ENCODE results near the gene ZNF664.

Gene ZNF664

DNA sequence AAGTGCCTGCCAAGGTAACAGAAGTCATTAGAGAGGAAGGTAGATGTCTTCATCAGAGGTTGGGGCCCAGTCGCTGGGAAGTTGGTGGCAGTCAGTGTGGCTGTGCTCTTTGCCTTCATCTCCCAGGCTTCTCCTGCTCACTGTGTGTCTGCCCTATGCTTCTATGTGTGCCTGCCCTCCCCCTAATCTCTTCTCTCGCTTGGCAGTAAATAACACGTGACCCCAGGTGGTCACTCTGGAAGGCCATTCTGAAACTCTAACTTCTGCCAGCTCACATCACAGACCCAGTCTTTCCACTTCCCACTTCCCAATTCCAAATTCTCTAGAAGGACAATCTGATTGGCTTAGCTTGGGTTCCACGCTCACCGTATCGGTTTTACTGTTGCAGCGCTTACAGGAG, 9.3 kb downstream of the ZNF664 start:
- H3K27me3 Mint-ChIP-seq (ENCODE audit: low read depth) = no peaks in the 10 kb centered on the region
- no peak for DNase-seq (ENCODE audit: low spot score)
- no peak overlapping the region for H3K27ac Mint-ChIP-seq
- peaks cover 11% of the 10 kb centered on the region for H3K4me1 Mint-ChIP-seq (ENCODE audit: low read depth)
- H3K36me3 Mint-ChIP-seq (ENCODE audit: low read depth) = peaks cover 2% of the 10 kb centered on the region
- H3K4me3 Mint-ChIP-seq = no peak overlapping the region
- H3K9me3 Mint-ChIP-seq = no peaks in the 10 kb centered on the region

GRCh38 chr12:123983822-123984485, 10.9 kb downstream of the ZNF664 start:
- H3K4me1 Mint-ChIP-seq (ENCODE audit: low read depth) = peaks cover 11% of the 10 kb centered on the region
- H3K27ac Mint-ChIP-seq = no peak overlapping the region
- H3K36me3 Mint-ChIP-seq (ENCODE audit: low read depth) = peaks cover 10% of the 10 kb centered on the region
- H3K9me3 Mint-ChIP-seq = no peaks in the 10 kb centered on the region
- DNase-seq (ENCODE audit: low spot score) = peak; percentile 23
- no peak overlapping the region for H3K4me3 Mint-ChIP-seq
- H3K27me3 Mint-ChIP-seq (ENCODE audit: low read depth) = no peaks in the 10 kb centered on the region

- peaks cover 12% of the 10 kb centered on the region for H3K36me3 Mint-ChIP-seq (ENCODE audit: low read depth)
- H3K9me3 Mint-ChIP-seq = no peaks in the 10 kb centered on the region
- no peak for DNase-seq (ENCODE audit: low spot score)
- no peaks in the 10 kb centered on the region for H3K27me3 Mint-ChIP-seq (ENCODE audit: low read depth)
- no peak overlapping the region for H3K27ac Mint-ChIP-seq
- no peak overlapping the region for H3K4me3 Mint-ChIP-seq
- peaks cover 11% of the 10 kb centered on the region for H3K4me1 Mint-ChIP-seq (ENCODE audit: low read depth)
Measured at GRCh38 chr12:123984903-123985302, 11.9 kb downstream of the ZNF664 start.

GRCh38 chr12:123986374-123986965, 13.5 kb downstream of the ZNF664 start:
- Mint-ChIP-seq H3K9me3 (no peaks in the 10 kb centered on the region), H3K36me3 (ENCODE audit: low read depth) (peaks cover 16% of the 10 kb centered on the region), H3K4me3 (no peak overlapping the region), H3K27ac (no peak overlapping the region), H3K4me1 (ENCODE audit: low read depth) (peaks cover 16% of the 10 kb centered on the region), H3K27me3 (ENCODE audit: low read depth) (no peaks in the 10 kb centered on the region)
- no peak for DNase-seq (ENCODE audit: low spot score)

- H3K36me3 Mint-ChIP-seq (ENCODE audit: low read depth) = peaks cover 16% of the 10 kb centered on the region
Measured at GRCh38 chr12:123987022-123987421, 14.0 kb downstream of the ZNF664 start.

DNA sequence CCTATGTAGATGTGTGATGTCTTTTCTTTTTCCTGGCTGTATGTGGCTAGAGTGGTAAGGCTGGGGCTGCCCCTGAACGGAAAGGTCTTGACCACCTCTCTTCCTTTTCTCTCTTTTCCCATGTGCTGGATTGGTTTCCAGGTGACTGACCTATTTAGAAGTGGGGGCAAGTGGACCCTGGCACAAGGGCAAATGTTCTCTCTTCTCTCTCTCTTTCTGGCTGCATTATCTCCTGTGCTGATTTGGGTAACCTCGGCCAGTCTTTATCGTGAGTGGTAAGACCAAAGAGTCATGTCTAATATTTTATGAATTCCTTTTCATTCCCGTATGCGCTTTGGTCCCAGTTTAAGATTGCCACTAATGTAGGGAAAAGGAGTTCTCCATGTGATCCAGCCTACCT, 16.2 kb downstream of the ZNF664 start:
- Mint-ChIP-seq H3K9me3 (no peaks in the 10 kb centered on the region), H3K4me1 (ENCODE audit: low read depth) (peaks cover 15% of the 10 kb centered on the region), H3K4me3 (no peak overlapping the region), H3K36me3 (ENCODE audit: low read depth) (peaks cover 20% of the 10 kb centered on the region), H3K27me3 (ENCODE audit: low read depth) (no peaks in the 10 kb centered on the region), H3K27ac (no peak overlapping the region)
- no peak for DNase-seq (ENCODE audit: low spot score)

More at GRCh38 chr12:123987022-123987421, 14.0 kb downstream of the ZNF664 start:
- DNase-seq (ENCODE audit: low spot score) = no peak
- no peak overlapping the region for H3K4me3 Mint-ChIP-seq
- no peak overlapping the region for H3K27ac Mint-ChIP-seq
- H3K9me3 Mint-ChIP-seq = no peaks in the 10 kb centered on the region
- H3K27me3 Mint-ChIP-seq (ENCODE audit: low read depth) = no peaks in the 10 kb centered on the region
- H3K4me1 Mint-ChIP-seq (ENCODE audit: low read depth) = peaks cover 16% of the 10 kb centered on the region

GRCh38 chr12:123989753-123990152, 16.7 kb downstream of the ZNF664 start:
- H3K9me3 Mint-ChIP-seq = no peaks in the 10 kb centered on the region
- H3K4me1 Mint-ChIP-seq (ENCODE audit: low read depth) = peaks cover 15% of the 10 kb centered on the region
- DNase-seq (ENCODE audit: low spot score) = no peak
- H3K36me3 Mint-ChIP-seq (ENCODE audit: low read depth) = peaks cover 20% of the 10 kb centered on the region
- H3K27ac Mint-ChIP-seq = no peak overlapping the region
- no peak overlapping the region for H3K4me3 Mint-ChIP-seq
- H3K27me3 Mint-ChIP-seq (ENCODE audit: low read depth) = no peaks in the 10 kb centered on the region

DNA sequence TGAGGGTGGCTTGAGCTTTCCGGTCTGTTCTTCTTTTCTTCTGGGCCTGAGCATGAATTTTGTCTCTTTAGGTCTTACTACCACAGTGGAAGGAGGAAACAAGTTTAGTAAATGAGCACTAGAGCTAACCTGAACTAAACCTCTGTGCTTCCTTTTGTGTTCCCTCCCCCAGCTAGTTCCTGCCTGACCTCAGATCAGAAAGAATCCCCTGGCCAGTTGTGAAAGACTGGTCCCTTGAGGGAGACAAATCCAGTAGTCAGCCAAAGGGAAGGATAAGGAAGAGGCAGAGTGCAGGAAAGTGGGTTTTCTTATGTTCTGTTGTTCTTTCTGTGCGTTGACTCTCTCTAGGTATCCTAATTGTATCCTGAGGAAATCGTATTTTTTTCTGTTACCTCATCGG, 17.5 kb downstream of the ZNF664 start:
- H3K9me3 Mint-ChIP-seq = no peaks in the 10 kb centered on the region
- peaks cover 14% of the 10 kb centered on the region for H3K4me1 Mint-ChIP-seq (ENCODE audit: low read depth)
- peaks cover 20% of the 10 kb centered on the region for H3K36me3 Mint-ChIP-seq (ENCODE audit: low read depth)

GRCh38 chr12:123991372-123991951, 18.4 kb downstream of the ZNF664 start:
- H3K36me3 Mint-ChIP-seq (ENCODE audit: low read depth) = peaks cover 21% of the 10 kb centered on the region
- H3K4me3 Mint-ChIP-seq = no peak overlapping the region
- no peak for DNase-seq (ENCODE audit: low spot score)
- H3K4me1 Mint-ChIP-seq (ENCODE audit: low read depth) = peaks cover 23% of the 10 kb centered on the region
- H3K27ac Mint-ChIP-seq = no peak overlapping the region
- no peaks in the 10 kb centered on the region for H3K9me3 Mint-ChIP-seq
- H3K27me3 Mint-ChIP-seq (ENCODE audit: low read depth) = no peaks in the 10 kb centered on the region

More for the DNA sequence above, 17.5 kb downstream of the ZNF664 start:
- no peak for DNase-seq (ENCODE audit: low spot score)
- no peaks in the 10 kb centered on the region for H3K27me3 Mint-ChIP-seq (ENCODE audit: low read depth)
- H3K27ac Mint-ChIP-seq = no peak overlapping the region
- no peak overlapping the region for H3K4me3 Mint-ChIP-seq

GRCh38 chr12:123992118-123992825, 19.3 kb downstream of the ZNF664 start:
- Mint-ChIP-seq H3K27me3 (ENCODE audit: low read depth) (no peaks in the 10 kb centered on the region), H3K27ac (no peak overlapping the region), H3K4me3 (no peak overlapping the region), H3K36me3 (ENCODE audit: low read depth) (peaks cover 21% of the 10 kb centered on the region), H3K9me3 (no peaks in the 10 kb centered on the region), H3K4me1 (ENCODE audit: low read depth) (peaks cover 29% of the 10 kb centered on the region)
- no peak for DNase-seq (ENCODE audit: low spot score)

GRCh38 chr12:123995023-123995748, 22.2 kb downstream of the ZNF664 start:
- Mint-ChIP-seq H3K27me3 (ENCODE audit: low read depth) (no peaks in the 10 kb centered on the region), H3K36me3 (ENCODE audit: low read depth) (peaks cover 14% of the 10 kb centered on the region), H3K4me1 (ENCODE audit: low read depth) (peaks cover 36% of the 10 kb centered on the region), H3K9me3 (no peaks in the 10 kb centered on the region), H3K4me3 (no peak overlapping the region), H3K27ac (no peak overlapping the region)
- DNase-seq (ENCODE audit: low spot score) = no peak

DNA sequence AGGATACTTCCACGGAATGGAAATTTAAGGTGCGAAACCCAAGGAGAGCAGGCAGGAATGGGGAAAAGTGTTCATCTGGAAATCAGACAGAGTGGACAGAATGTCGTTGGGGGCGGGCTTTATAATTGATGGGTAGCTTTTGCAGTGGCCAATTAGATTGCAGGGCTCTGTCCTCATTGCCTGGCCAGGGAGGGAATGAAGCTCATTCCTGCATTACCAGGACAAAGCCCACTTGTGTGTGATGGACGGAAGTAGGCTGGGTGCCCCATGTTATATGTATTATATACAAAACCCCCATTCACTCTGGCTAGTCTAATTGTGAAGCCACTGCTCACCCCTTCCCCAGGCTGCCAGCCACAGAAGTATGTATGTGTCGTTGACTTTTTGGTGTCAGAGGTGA, 23.6 kb downstream of the ZNF664 start:
- H3K36me3 Mint-ChIP-seq (ENCODE audit: low read depth) = peaks cover 10% of the 10 kb centered on the region
- H3K27me3 Mint-ChIP-seq (ENCODE audit: low read depth) = no peaks in the 10 kb centered on the region
- peaks cover 30% of the 10 kb centered on the region for H3K4me1 Mint-ChIP-seq (ENCODE audit: low read depth)
- H3K27ac Mint-ChIP-seq = no peak overlapping the region
- H3K9me3 Mint-ChIP-seq = no peaks in the 10 kb centered on the region
- no peak overlapping the region for H3K4me3 Mint-ChIP-seq
- no peak for DNase-seq (ENCODE audit: low spot score)

- no peak for DNase-seq (ENCODE audit: low spot score)
- H3K27ac Mint-ChIP-seq = no peak overlapping the region
- H3K27me3 Mint-ChIP-seq (ENCODE audit: low read depth) = no peaks in the 10 kb centered on the region
- H3K9me3 Mint-ChIP-seq = no peaks in the 10 kb centered on the region
- H3K4me3 Mint-ChIP-seq = no peak overlapping the region
- peaks cover 10% of the 10 kb centered on the region for H3K36me3 Mint-ChIP-seq (ENCODE audit: low read depth)
- peaks cover 30% of the 10 kb centered on the region for H3K4me1 Mint-ChIP-seq (ENCODE audit: low read depth)
Measured at GRCh38 chr12:123997033-123997822, 24.2 kb downstream of the ZNF664 start.
